ENCODE results near the gene STEAP3.
A peak's percentile ranks its signal among the peaks of the same experiment; 100 is the strongest.

Gene STEAP3

GRCh38 chr2:119223521-119224390 lies at the start of gene STEAP3:
TSS of gene STEAP3 (plus strand) at chr2:119223834. CDS start at chr2:119231013, 7,179 bp downstream.
- DNase-seq (ENCODE audit: low read depth in 2 of 2) = no peak

- DNase-seq (ENCODE audit: low read depth in 2 of 2) = peak; percentile 12 to 25
These were observed 49.2 kb upstream of the STEAP3 start for GRCh38 chr2:119174216-119174992.

DNA sequence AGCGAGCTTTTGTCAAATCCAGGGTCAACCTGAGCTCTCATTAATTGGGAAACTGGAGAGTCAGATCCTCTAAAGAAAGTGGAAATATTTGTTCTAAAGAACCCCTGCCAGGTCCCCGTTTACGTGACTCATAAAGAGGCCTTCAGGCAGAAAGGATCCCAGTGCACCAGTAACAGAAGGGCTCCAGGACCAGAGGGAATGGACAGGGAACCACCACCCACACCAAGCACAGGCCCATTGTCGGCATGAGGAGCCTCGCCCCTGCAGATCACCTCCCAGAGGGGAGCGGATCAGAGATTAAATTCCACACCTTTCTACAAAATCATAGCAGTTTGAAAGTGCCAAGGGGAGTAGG lies 48.7 kb upstream of the STEAP3 start:
- no peak for DNase-seq (ENCODE audit: low read depth in 2 of 2)

DNA sequence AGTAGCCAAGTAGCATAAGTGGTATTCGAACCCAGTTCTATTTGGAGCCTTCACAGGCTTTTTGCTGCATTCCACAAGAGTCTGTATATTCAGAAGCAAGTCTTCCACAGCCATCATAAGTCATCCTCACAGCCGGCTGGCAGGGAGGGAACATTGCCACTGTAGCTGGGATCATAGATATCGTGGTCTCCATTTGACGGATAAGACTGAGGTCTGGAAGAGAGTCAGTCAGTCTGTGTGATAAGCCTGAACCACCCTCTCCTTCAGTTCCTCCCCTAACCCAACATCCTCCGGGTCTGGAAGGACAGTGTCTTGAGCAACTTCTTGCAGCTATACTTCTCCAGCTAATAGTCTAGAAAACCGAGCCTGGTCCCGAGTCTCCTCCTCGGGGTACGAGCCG lies 48.1 kb upstream of the STEAP3 start:
- DNase-seq (ENCODE audit: low read depth in 2 of 2) = no peak

- no peak for DNase-seq (ENCODE audit: low read depth in 2 of 2)
These were observed 46.3 kb upstream of the STEAP3 start for GRCh38 chr2:119177171-119177837.

DNA sequence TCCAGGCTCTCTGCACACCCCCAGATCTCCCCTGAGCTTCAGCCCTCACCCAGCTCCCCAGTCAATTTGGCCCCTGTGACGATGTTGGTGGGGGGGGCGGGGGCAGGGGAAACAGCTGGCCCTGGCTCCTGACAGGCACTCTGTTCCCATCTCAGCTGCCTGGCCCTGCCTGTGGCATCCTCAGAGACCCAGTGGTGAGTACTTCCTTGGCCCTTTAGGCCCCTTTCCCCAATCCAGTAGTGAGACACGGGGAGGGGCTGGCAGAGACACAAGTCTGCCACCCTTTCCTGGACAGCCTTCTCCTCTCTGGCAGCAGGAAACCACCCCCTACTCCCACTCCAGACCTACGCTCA lies 45.8 kb upstream of the STEAP3 start:
- no peak for DNase-seq (ENCODE audit: low read depth in 2 of 2)

GRCh38 chr2:119178776-119179175 lies 44.9 kb upstream of the STEAP3 start:
- DNase-seq (ENCODE audit: low read depth in 2 of 2) = no peak

DNA sequence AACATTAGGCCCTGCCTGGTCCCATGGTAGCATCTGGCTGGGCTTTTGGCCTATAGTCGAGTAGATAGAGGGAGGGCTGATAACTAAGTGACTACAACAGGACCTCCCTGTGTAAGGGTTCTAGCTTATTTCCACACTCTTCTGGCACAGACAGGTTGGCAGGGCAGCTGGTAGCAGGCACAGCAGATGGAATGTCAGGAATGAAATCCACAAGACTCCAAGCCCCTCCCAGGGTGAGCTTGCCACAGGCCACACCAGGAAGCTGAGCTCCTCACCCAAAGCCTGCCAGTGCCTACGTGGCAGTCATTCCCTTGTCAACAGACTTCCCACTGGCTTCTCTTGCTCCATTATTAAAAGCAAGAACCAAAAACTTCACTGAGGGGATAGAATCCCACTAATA lies 44.4 kb upstream of the STEAP3 start:
- no peak for DNase-seq (ENCODE audit: low read depth in 2 of 2)

- no peak for DNase-seq (ENCODE audit: low read depth in 2 of 2)
These were observed 43.6 kb upstream of the STEAP3 start for GRCh38 chr2:119179991-119180390.

DNA sequence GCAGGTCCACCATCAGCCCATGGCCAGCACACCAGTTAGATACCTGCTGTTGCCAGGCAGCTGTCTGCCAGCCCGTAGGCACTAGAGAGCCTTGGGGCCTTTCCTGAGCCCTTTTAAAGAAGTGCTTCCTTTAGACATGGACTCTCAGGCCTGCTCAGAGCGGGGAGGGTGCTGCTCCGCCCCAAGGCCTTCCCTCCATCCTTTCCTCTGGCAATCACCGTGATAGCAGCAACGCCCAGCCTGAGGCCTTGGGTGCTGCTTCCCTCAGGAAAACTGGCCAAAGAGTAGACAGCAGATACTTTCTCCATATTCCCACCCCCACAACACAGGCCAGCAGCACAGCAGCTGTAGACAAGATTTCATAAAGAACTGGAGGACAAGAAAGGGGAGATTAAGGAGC lies 42.7 kb upstream of the STEAP3 start:
- no peak for DNase-seq (ENCODE audit: low read depth in 2 of 2)

DNA sequence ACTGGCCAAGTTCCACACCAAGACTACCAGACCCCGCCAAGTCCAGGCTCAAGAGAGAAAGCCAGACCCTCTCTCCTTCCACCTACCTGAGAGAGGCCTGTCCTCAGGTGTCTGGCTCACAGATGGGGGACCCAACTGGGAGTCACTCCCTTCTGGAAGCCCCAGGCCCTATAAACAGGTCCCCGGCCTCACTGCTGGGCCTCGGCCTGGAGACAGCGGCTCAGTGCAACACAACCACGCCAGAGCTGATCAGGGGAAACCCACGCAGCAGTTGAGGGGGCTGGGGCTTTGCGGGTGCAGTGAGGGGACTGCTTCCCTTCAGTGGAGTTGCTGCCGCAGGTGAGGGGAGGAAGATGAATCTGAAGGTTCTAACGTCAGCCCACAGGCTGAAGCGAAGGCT lies 42.2 kb upstream of the STEAP3 start:
- no peak for DNase-seq (ENCODE audit: low read depth in 2 of 2)

DNA sequence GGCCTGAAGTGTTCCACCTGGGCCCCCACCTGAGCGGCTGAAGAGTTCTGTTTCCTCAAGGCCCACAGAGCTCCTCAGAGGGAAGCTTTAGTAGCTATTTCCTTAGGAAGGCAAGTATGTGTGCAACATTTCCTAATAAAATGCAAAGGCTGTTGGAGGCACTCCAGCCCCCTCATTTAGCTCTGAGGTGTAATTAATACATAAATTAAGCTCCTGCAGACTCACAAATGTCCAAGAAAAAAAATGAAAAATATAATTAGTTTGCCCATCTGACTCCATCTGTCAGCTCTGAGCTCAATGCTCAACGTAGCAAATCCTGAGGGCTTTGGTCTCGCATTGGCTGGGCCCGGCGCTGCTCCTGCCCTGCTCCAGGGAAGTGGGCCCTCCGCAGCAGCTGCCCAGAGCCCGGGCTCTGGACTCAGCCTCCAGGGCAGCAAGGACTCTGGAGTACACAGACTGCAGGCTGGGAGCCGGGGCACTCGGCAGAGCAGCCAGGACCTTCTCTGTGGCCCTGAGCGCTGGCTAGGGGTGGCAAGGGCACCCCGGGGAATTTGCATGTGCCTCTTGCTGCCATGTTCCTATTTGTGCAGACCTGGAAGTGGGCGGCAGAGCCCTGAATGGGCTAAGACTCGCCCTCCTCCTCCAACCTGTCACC lies 41.7 kb upstream of the STEAP3 start:
- no peak for DNase-seq (ENCODE audit: low read depth in 2 of 2)

DNA sequence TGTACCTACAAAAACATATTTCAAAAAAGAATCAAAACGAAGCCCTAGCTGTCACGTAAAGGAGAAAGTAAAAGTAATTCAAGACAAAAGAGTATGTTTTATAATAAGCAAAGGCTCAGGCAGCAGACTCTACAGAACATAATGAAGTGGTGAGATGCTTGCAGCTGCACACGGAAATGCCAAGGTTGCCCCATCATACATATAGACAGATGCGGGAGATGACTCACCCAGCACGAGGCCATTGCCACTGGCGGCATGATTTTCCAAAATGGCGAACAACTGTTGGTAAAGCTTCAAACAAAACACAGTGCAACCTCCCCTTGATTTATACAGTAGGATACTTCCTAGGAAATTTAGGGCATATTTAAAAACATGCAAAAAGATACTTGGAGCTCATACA lies 39.1 kb upstream of the STEAP3 start:
- DNase-seq (ENCODE audit: low read depth in 2 of 2) = no peak

DNA sequence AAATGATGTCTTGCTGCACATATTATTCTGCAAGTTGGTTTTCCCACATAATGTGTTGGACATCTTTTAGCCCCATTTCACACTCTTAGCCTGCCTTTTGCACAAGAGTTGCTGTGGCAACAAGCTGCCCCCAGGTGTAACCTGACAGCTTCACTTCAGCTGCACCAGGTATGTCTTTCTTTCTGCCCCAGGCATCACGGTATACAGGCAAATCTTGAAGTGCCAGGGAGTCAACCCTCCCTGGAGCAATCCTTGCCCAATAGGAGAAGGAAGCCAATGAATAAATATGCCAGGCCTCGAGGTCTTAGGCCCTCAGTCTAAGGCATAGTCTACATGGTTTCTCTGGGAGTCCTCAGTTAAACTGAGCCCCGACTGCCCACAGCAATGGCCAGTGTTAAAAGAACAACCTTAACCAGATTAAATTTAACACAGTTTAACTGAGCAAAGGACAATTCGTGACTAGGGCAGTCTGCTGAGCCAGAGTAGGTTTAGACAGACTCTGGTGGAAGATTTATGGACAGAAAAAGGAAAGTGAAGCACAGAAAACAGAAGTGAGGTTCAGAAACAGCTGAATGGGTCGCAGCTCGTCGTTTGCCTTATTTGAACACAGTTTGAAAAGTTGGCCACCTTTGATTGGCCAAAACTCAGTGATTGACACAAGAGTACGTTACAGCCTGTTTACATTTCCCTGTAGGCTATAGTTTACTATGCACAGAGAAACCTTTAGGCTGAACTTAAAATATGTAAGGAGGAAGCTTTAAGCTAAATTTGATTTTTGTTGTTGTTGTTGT lies 33.1 kb upstream of the STEAP3 start:
- DNase-seq (ENCODE audit: low read depth in 2 of 2) = no peak

GRCh38 chr2:119192893-119193292 lies 30.7 kb upstream of the STEAP3 start:
- DNase-seq (ENCODE audit: low read depth in 2 of 2) = no peak

DNA sequence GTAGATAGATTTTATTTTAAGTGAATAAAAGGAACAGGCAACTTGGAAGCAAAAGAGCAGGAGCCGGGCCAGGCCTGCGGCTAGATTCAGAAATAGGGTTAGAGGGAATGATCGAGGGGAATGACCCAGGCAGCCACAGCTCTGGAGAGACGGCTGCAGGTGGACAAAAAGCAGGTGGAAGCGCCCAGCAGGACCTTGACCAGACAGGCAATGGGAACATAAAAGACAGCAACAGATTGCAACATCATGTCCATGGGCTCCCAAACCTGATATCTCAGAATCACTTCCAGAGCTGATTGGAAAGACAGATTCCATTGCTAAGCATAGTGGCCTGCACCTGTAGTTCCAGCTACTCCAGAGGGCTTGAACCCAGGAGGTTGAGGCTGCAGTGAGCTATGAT lies 28.6 kb upstream of the STEAP3 start:
- no peak for DNase-seq (ENCODE audit: low read depth in 2 of 2)

DNA sequence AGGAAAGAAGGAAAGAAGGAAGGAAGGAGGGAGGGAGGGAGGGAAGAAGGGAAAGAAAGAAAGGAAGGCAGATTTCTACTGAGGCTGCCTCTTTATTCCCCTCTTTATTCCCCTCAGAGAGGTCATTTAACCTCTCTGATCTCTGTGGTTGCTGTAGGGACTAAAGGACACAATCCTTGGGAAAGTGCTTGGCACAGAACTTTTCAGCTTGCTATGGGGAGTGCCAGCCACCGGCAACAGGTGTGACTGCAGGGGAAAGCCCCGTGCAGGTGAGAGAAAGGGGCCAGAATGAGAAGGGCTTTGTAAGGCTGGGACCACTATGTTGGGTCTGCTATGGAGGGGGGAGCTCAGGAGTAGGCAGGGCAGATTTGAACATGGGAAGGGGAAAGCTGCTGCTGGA lies 27.7 kb upstream of the STEAP3 start:
- no peak for DNase-seq (ENCODE audit: low read depth in 2 of 2)

DNA sequence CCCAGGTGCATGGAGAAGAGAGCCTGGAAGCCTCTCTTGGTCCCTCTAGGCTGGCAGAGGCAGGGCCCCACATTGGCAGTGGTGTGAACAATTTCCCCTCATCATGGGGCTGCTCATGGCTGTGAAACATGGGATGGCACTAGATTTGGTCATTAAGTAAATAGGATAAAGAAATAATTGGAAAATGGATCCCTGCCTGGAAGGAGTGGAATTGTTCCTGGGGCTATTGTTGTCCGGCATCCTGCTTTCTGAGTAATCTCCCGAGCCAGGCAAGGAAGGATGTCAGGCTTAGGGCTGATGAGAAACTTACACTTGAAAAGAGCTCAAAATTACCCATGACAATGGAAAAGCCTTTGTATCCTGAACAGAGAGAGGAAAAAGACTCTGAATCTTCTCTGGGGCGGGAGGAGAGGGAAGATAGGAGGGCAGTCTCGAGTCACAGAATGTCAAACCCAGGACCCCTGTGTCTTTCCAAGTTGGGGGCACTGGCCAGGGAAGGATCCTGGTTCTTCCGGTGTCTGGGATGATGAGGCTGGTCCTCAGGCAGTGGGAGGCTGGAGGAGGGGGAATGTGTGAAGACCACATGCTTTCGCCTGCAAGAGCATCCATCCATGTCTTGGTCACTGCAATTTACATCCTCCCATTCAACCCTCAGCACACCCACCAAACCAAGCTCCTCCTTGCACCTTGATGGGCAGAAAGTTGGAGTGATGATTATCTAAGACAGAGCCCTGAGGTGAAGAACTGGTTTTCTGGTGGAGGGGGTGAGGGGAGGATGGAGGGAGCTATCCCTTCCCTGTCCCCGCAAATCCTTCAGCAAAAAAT lies 27.1 kb upstream of the STEAP3 start:
- no peak for DNase-seq (ENCODE audit: low read depth in 2 of 2)

GRCh38 chr2:119197126-119197405 lies 26.6 kb upstream of the STEAP3 start:
- no peak for DNase-seq (ENCODE audit: low read depth in 2 of 2)

- no peak for DNase-seq (ENCODE audit: low read depth in 2 of 2)
These were observed 25.9 kb upstream of the STEAP3 start for GRCh38 chr2:119197529-119198239.
